Measurements from ENCODE around the gene MED28. TPM values are rescaled to one million over a fixed set of nuclear protein-coding genes. Genes with fewer than 3 reads are reported as not detected.

Gene MED28
- total RNA-seq, 1 donor from 2014 or later: 113 TPM

GRCh38 chr4:17576932-17577664 is 37.3 kb upstream of the MED28 start, which contains the start of gene LAP3:
LAP3 (plus strand) TSS chr4:17577198; CDS start chr4:17577466, 268 bp downstream.
- Mint-ChIP-seq H3K36me3 (peaks cover 10% of the 10 kb centered on the region), H3K4me1 (peaks cover 14% of the 10 kb centered on the region), H3K27me3 (ENCODE audit: low read depth) (no peaks in the 10 kb centered on the region), H3K27ac (peak within 1 kb of the TSS; percentile 98), H3K9me3 (no peaks in the 10 kb centered on the region), H3K4me3 (peak within 1 kb of the TSS; percentile 83)
- no peak for TF ChIP-seq CTCF (IDR thresholded peaks at IDR 0.05; ENCODE audit: unreplicated experiment)
- DNase-seq (ENCODE audit: low spot score in 2 of 2, unreplicated experiment in 2 of 2): peak; percentile 96 to 100

- peaks cover 10% of the 10 kb centered on the region for H3K36me3 Mint-ChIP-seq
- peak overlapping the region; percentile 89 for H3K27ac Mint-ChIP-seq
- no peak for DNase-seq (ENCODE audit: low spot score in 2 of 2, unreplicated experiment in 2 of 2)
- no peaks in the 10 kb centered on the region for H3K27me3 Mint-ChIP-seq (ENCODE audit: low read depth)
- no peaks in the 10 kb centered on the region for H3K9me3 Mint-ChIP-seq
- H3K4me1 Mint-ChIP-seq: peaks cover 14% of the 10 kb centered on the region
- no peak for TF ChIP-seq CTCF (IDR thresholded peaks at IDR 0.05; ENCODE audit: unreplicated experiment)
- peak overlapping the region; percentile 83 for H3K4me3 Mint-ChIP-seq
These were observed 36.6 kb upstream of the MED28 start for GRCh38 chr4:17577665-17578481.

GRCh38 chr4:17578482-17578891 is 36.0 kb upstream of the MED28 start:
- Mint-ChIP-seq H3K9me3 (no peaks in the 10 kb centered on the region), H3K4me1 (peaks cover 14% of the 10 kb centered on the region), H3K27me3 (ENCODE audit: low read depth) (no peaks in the 10 kb centered on the region), H3K4me3 (peak overlapping the region; percentile 83), H3K27ac (peak overlapping the region; percentile 89), H3K36me3 (peaks cover 10% of the 10 kb centered on the region)
- DNase-seq (ENCODE audit: low spot score in 2 of 2, unreplicated experiment in 2 of 2): no peak
- TF ChIP-seq CTCF (IDR thresholded peaks at IDR 0.05; ENCODE audit: unreplicated experiment): no peak

DNA sequence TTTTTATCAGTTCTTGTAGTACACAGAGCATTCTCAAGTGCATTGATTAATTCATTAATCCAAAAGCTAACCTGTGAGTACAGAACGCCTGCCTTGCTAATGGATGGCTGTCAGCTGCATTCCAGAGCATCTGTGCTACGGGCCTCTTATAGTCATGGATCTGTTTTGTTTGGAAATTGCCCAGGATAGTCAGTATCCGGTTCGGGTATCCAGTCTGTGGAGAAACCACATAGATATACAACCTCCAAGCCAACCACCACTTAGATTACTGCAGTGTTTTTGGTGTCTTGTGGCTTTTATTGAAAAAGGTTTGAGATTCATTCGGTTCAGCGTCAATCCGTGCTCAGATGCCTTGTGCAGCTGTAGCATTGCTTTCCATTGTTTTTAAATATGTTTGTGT is 33.5 kb upstream of the MED28 start:
- Mint-ChIP-seq H3K9me3 (no peaks in the 10 kb centered on the region), H3K27ac (no peak overlapping the region), H3K4me1 (peaks cover 14% of the 10 kb centered on the region), H3K4me3 (no peak overlapping the region), H3K27me3 (ENCODE audit: low read depth) (no peaks in the 10 kb centered on the region), H3K36me3 (peaks cover 20% of the 10 kb centered on the region)
- TF ChIP-seq CTCF (IDR thresholded peaks at IDR 0.05; ENCODE audit: unreplicated experiment): no peak
- DNase-seq (ENCODE audit: low spot score in 2 of 2, unreplicated experiment in 2 of 2): no peak

- peaks cover 5% of the 10 kb centered on the region for H3K4me1 Mint-ChIP-seq
- H3K36me3 Mint-ChIP-seq: peaks cover 30% of the 10 kb centered on the region
- no peak overlapping the region for H3K4me3 Mint-ChIP-seq
- TF ChIP-seq CTCF (IDR thresholded peaks at IDR 0.05; ENCODE audit: unreplicated experiment): no peak
- DNase-seq (ENCODE audit: low spot score in 2 of 2, unreplicated experiment in 2 of 2): no peak
- no peaks in the 10 kb centered on the region for H3K27me3 Mint-ChIP-seq (ENCODE audit: low read depth)
- H3K9me3 Mint-ChIP-seq: no peaks in the 10 kb centered on the region
- H3K27ac Mint-ChIP-seq: no peak overlapping the region
These were observed 31.2 kb upstream of the MED28 start for GRCh38 chr4:17583276-17583675.
